ENCODE results near the gene GOPC.

The GOPC gene

GRCh38 chr6:117595099-117595923, 7.0 kb downstream of the GOPC start:
- DNase-seq, result no peak

- no peak for DNase-seq
Observed at GRCh38 chr6:117592983-117593759, 9.1 kb downstream of the GOPC start.

- DNase-seq, result no peak
Observed at GRCh38 chr6:117591405-117591804, 10.9 kb downstream of the GOPC start.

- no peak for DNase-seq
Observed at GRCh38 chr6:117590447-117590846, 11.9 kb downstream of the GOPC start.

- DNase-seq, result no peak
Observed at GRCh38 chr6:117585647-117586046, 16.7 kb downstream of the GOPC start.

GRCh38 chr6:117574198-117574597, 28.1 kb downstream of the GOPC start:
- DNase-seq, result no peak

GRCh38 chr6:117573006-117573680, 29.2 kb downstream of the GOPC start:
- DNase-seq, result no peak

GRCh38 chr6:117568831-117569410, 33.4 kb downstream of the GOPC start:
- DNase-seq, result no peak

GRCh38 chr6:117568247-117568646, 34.1 kb downstream of the GOPC start:
- DNase-seq, result no peak

- no peak for DNase-seq
Observed at GRCh38 chr6:117564681-117565080, 37.6 kb downstream of the GOPC start.

- no peak for DNase-seq
Observed at GRCh38 chr6:117561128-117561527, 41.2 kb downstream of the GOPC start.

- no peak for DNase-seq
Observed at GRCh38 chr6:117559299-117559698, 43.0 kb downstream of the GOPC start.

- no peak for DNase-seq
Observed at GRCh38 chr6:117558818-117559217, 43.5 kb downstream of the GOPC start.

- DNase-seq, result no peak
Observed at GRCh38 chr6:117557951-117558350, 44.4 kb downstream of the GOPC start.

GRCh38 chr6:117555882-117556498, 46.3 kb downstream of the GOPC start:
- no peak for DNase-seq

GRCh38 chr6:117555262-117555849, 47.0 kb downstream of the GOPC start:
- no peak for DNase-seq

GRCh38 chr6:117553142-117553541, 49.2 kb downstream of the GOPC start:
- no peak for DNase-seq

- no peak for DNase-seq
Observed at GRCh38 chr6:117552618-117553017, 49.7 kb downstream of the GOPC start.

GRCh38 chr6:117550618-117551242, 51.6 kb downstream of the GOPC start:
- no peak for DNase-seq

GRCh38 chr6:117550078-117550600, 52.2 kb downstream of the GOPC start:
- DNase-seq, result no peak

GRCh38 chr6:117549611-117550010, 52.7 kb downstream of the GOPC start:
- DNase-seq, result no peak
